ENCODE measurements around the gene TBL3.
A peak's percentile ranks its signal among the peaks of the same experiment; 100 is the strongest.
"Not testable (repeated sequence)": the region's sequence is repeated elsewhere in the genome, so short reads cannot be mapped to it uniquely, and the experiment has no call there.

Gene TBL3

DNA sequence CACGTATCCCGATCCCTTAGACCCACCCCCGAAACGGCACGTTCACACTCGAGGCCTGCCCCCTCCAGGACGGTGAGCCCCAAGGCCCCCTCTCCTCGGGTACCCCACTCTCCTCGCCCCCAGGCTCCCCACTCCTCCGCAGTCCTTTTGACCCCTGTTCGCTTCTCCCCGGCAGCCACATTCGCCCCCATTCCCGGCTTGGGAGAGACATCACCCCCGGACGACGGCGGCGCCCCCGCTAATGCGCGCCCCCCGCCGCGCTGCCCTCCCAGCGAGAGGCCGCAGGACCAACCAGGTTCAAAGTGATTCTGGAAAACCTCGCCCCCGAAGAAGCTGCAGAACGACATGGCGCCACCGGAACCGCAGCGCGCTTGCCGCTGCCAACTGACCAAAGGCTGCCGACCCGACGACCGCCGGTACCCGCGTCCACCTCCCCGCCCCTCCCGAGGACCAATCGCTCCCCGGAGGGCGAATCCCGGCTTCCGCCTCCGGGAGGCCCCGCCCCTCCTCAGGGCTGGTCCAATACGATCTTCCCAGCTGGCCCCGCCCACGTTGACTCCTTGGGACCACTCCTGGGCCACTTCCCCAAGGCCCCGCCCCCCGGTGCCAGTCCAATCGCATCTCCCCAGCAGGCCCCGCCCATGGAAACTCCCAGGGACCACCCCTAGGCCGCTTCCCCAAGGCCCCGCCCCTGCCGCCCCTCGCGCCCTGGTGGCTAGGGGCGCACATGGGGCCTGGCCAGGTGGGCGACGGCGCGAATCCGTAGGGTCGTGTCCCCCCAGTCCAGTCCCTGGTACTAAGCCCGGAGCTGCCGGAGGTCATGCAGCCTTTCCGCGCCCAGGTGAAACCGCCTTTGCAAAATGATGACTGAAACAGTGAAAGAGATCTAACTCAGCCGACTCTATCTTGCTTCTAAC lies 28.8 kb upstream of the TBL3 start, which contains the start of gene MSRB1:
Gene MSRB1, minus strand, starts transcription at position 390 of the 917 bp plus-strand sequence. Its CDS starts 43 bp downstream, at position 347.
- DNase-seq (ENCODE audit: extremely low spot score, insufficient read length, low read depth), result peak; percentile 100
- FAIRE-seq, result peak; percentile 99

DNA sequence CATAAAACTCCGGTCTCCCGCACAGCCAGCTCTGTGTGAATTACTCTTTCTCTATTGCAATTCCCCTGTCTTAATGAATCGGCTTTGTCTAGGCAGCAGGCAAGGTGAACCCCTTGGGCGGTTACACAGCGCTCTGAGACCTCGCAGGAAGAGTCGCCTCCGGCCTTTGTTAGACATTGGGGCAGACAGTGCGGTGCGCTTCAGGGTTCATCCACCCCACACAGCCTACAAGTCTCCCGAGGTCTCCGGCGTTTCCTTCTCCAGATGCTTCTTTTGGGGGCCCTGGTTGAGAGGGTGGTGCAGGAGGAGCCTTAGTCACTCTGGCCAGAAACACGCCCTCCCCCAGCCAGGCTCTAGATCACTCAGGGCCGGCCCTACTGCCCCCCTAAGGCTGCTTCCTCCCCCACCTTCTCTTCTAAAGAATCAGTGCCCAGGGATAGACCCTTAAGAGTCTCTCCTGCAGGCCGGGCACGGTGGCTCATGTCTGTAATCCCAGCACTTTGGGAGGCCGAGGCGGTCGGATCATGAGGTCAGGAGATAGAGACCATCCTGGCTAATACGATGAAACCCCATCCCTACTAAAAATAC lies 27.1 kb upstream of the TBL3 start:
- DNase-seq (ENCODE audit: extremely low spot score, insufficient read length, low read depth) (no peak), FAIRE-seq (no peak)

- FAIRE-seq, result no peak
- no peak for DNase-seq (ENCODE audit: extremely low spot score, insufficient read length, low read depth)
These were observed 26.1 kb upstream of the TBL3 start for GRCh38 chr16:1945559-1946391.

DNA sequence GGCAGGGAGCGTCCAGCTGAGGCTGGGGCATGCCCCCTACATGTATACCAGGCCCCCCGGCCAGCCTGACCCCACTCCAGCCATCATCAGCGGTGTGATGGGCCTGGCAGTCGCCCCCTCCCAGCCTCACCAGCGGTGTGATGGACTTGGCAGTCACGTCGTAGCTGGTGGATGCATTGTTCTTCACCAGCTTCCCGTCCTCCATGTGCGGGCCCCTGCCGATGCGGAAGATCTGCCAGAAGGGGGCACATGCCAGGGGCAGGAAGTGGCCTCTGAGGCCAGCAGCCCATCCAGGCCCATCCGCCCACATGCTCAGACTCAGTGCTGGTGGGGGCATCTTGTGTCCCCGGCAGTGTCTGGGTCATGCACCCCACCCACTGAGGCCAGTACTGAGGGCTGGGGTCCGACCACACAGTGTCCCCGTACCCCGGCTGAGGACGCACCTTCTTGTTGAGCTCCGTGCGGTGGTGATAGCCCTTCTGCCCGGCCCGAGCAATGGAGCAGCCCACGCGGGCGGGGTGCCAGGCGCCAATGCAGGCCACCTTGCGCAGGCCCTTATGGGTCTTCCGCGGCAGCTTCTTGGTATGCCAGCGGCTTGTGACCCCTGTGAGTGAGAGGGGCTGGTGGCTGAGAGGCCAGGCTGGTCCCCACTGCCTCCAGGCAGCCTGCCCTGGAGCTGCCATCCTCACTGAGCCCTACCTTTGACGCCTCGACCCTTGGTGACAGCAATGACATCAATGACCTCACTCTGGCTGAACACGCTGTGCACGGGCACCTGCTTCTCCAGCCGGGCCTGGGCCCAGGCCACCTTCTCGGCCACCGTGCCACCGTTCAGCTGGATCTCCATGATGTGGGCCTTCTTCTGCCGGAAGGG lies 25.1 kb upstream of the TBL3 start:
- DNase-seq (ENCODE audit: extremely low spot score, insufficient read length, low read depth), result no peak

GRCh38 chr16:1947369-1947670 lies 24.5 kb upstream of the TBL3 start:
- FAIRE-seq (no peak), DNase-seq (ENCODE audit: extremely low spot score, insufficient read length, low read depth) (no peak)

More for the DNA sequence above, 25.1 kb upstream of the TBL3 start:
- no peak for FAIRE-seq

DNA sequence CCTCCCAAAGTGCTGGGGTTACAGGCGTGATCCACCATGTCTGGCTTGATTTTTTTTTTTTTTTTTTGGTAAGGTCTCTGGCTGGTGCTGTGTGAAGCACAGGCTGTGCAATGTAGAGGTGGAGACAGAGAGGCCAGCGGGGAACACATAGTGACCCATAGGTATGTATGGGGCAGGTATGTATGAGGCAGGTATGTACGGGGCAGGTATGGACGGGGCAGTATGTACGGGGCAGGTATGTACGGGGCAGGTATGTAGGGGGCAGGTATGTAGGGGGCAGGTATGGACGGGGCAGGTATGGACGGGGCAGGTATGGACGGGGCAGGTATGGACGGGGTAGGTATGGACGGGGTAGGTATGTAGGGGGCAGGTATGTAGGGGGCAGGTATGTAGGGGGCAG lies 22.3 kb upstream of the TBL3 start:
- FAIRE-seq (no peak), DNase-seq (ENCODE audit: extremely low spot score, insufficient read length, low read depth) (no peak)

GRCh38 chr16:1950047-1950446 lies 21.8 kb upstream of the TBL3 start:
- no peak for FAIRE-seq
- DNase-seq (ENCODE audit: extremely low spot score, insufficient read length, low read depth), result no peak

GRCh38 chr16:1950559-1950958 lies 21.3 kb upstream of the TBL3 start:
- no peak for FAIRE-seq
- DNase-seq (ENCODE audit: extremely low spot score, insufficient read length, low read depth), result no peak

GRCh38 chr16:1953734-1954133 lies 18.1 kb upstream of the TBL3 start:
- DNase-seq (ENCODE audit: extremely low spot score, insufficient read length, low read depth) (no peak), FAIRE-seq (no peak)

DNA sequence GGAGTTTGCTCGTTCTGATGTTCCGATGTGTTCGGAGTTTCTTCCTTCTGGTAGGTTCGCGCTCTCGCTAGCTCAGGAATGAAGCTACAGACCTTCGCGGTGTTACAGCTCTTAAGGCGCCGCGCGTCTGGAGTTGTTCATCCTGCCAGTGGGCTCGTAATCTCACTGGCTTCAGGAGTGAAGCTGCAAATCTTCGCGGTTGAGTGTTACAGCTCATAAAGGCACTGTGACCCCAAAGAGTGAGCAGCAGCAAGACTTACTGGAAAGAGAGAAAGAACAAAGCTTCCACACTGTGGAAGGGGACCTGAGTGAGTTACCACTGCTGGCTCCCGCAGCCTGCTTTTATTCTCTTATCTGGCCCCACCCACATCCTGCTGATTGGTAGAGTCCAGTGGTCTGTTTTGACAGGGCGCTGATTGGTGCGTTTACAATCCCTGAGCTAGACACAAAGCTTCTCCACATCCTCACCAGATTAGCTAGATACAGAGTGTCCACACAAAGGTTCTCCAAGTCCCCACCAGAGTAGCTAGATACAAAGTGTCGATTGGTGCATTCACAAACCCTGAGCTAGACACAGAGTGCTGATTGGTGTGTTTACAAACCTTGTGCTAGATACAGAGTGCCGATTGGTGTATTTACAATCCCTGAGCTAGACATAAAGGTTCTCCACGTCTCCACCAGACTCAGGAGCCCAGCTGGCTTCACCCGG lies 14.3 kb upstream of the TBL3 start:
- not testable (repeated sequence) for DNase-seq (ENCODE audit: extremely low spot score, insufficient read length, low read depth); FAIRE-seq

DNA sequence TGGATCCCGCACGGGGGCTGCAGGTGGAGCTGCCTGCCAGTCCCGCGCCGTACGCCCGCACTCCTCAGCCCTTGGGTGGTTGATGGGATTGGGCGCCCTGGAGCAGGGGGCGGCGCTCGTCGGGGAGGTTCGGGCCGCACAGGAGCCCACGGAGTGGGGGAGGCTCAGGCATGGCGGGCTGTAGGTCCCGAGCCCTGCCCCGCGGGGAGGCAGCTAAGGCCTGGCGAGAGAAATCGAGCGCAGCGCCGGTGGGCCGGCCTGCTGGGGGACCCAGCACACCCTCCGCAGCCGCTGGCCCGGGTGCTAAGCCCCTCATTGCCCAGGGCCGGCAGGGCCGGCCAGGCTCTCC lies 13.7 kb upstream of the TBL3 start:
- not testable (repeated sequence) for FAIRE-seq

DNA sequence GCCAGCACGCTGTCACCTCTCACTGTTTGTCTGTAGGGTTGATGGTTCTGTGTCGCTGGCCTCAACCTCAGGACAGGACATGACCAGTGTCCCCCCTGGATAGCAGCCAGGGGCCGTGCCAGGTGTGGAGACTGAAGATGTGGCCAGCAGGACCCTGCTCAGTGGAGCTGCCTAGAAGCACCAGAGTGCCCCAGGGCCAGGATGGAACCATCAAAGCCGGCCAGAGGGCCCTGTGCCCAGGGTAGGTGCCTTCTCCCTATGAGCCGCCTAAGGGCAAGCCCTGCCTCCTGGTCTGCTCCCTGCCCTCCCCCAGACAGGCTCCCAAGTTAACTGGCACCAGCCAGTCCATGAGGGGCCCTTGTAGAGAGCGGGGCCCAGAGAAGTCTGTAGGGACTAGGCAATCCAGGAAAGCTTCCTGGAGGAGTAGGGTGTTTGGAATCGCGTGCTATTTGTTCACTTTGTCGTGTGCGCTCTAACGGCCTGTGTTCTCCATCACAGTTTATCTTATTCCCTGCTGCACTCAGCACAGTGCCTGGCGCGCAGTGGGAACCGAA lies 13.1 kb upstream of the TBL3 start:
- DNase-seq (ENCODE audit: extremely low spot score, insufficient read length, low read depth) (no peak), FAIRE-seq (no peak)

More for the DNA sequence above, 13.7 kb upstream of the TBL3 start:
- not testable (repeated sequence) for DNase-seq (ENCODE audit: extremely low spot score, insufficient read length, low read depth)

GRCh38 chr16:1959269-1960039 lies 12.4 kb upstream of the TBL3 start, which contains the start of gene NDUFB10:
NDUFB10 (plus strand) TSS chr16:1959538; CDS start chr16:1959625, 87 bp downstream.
- FAIRE-seq, result peak; percentile 90
- DNase-seq (ENCODE audit: extremely low spot score, insufficient read length, low read depth), result peak; percentile 83

- FAIRE-seq (peak; percentile 73), DNase-seq (ENCODE audit: extremely low spot score, insufficient read length, low read depth) (no peak)
These were observed 10.9 kb upstream of the TBL3 start for GRCh38 chr16:1960665-1961630.

DNA sequence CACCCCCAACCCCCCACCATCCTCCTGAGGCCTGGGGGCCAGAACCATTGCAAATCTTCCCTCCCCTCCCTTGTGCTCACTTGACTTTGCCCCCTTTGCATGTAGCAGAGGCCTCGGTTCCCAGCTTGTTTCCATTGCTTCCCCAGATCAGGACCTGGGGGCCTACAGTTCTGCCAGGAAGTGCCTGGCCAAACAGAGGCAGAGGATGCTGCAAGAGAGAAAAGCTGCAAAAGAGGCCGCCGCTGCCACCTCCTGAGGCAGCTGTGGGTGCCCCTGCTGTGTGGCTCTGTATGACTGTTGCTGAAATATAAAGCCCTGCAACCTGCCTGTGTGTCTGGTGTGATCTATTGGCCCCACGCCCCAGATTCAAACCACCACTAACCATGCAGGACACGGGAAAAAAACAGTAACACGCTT lies 10.2 kb upstream of the TBL3 start:
- DNase-seq (ENCODE audit: extremely low spot score, insufficient read length, low read depth) (no peak), FAIRE-seq (no peak)

DNA sequence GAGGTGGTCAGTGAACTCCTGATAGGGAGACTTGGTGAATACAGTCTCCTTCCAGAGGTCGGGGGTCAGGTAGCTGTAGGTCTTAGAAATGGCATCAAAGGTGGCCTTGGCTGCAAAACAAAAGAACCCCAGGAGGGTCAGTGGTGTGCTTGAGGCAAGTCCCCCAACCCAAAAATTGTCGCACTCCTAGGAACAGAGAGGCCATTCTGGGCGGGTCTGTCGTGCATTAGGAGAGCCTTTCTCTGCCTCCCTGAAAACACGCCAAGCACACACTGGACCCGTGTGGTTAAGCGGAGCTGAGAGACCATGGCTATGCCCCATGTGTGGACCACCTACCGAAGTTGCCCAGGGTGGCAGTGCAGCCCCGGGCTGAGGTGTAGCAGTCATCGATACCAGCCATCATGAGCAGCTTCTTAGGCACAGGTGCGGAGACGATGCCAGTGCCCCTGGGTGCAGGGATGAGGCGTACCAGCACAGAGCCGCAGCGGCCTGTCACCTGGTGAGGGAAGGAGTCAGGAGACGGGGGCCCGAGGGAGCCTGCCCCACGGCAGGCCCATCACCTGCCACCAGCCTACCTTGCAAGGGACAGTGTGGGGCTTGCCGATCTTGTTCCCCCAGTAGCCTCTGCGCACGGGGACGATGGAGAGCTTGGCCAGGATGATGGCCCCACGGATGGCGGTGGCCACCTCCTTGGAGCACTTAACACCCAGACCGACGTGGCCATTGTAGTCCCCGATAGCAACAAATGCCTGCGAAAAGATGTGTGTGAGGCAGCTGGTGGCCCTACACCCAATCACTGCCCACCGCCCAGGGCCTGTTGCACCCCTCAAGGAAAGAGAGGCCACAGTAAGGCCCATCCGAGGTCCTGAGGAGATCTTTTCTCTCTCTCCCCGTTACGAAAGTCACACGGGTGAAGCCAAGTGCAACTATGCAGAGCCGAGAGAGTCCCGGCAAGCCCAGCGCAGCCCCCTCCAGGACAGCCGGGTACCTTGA lies 9.4 kb upstream of the TBL3 start:
- FAIRE-seq; DNase-seq (ENCODE audit: extremely low spot score, insufficient read length, low read depth): not testable (repeated sequence)

All from GM18507 (cell line).